PC-3 (cell line): ENCODE data around the gene CSRP1. TPM values are rescaled to one million over a fixed set of nuclear protein-coding genes. Genes with fewer than 3 reads are reported as not detected.

Experiments
- ATAC-seq: fragments of 200-7000 bp; cut with Tn5 transposase; 2 replicates; pipeline ENCODE4 v1.9.1; 2020; ENCODE audit warnings: mild to moderate bottlenecking, moderate library complexity
- BruUV-seq: library from RNA; stranded (reverse); fragments of 400-500 nt; replicated peaks from 2 replicates; lab custom pipeline; 2021; lab: Mats Ljungman, UMichigan
- CTCF ChIA-PET: fragments of 300-600 bp; sonication (Branson Sonifier 250); formaldehyde crosslinking; loops from one replicate; lab custom pipeline; 2022; ENCODE audit warnings: antibody characterized with exemption; lab: Charles Lee
- POLR2A ChIA-PET: fragments of 300-600 bp; sonication (Branson Sonifier 250); formaldehyde crosslinking; loops from one replicate; lab custom pipeline; 2022; ENCODE audit warnings: antibody characterized with exemption; ENCODE audit not compliant: unreplicated experiment; lab: Charles Lee
- DNase-seq: peaks from one replicate; pipeline ENCODE4 v3.0.0-alpha.2; 2015
- H2AFZ ChIP-seq: fragments of 300-600 bp; sonication (generic); 2 replicates; pipeline ENCODE4 v1.6.0; 2016; ENCODE audit warnings: antibody characterized with exemption, low read length
- H3F3A ChIP-seq: fragments of 300-600 bp; sonication (generic); one replicate; pipeline ENCODE4 v1.6.0; 2017; ENCODE audit warnings: antibody characterized with exemption, low read length, control low read depth, mild to moderate bottlenecking; ENCODE audit not compliant: unreplicated experiment
- H3K27ac ChIP-seq: fragments of 300-600 bp; sonication (generic); 2 replicates; pipeline ENCODE4 v1.5.1; 2016; ENCODE audit warnings: mild to moderate bottlenecking, low read length
- H3K27me3 ChIP-seq: fragments of 300-600 bp; sonication (generic); 2 replicates; pipeline ENCODE4 v1.6.1; 2016; ENCODE audit warnings: low read length, mixed read lengths
- H3K36me3 ChIP-seq: fragments of 300-600 bp; sonication (generic); 2 replicates; pipeline ENCODE4 v1.6.1; 2016; ENCODE audit warnings: low read depth, mixed run types, low read length, mixed read lengths
- H3K4me1 ChIP-seq: fragments of 300-600 bp; sonication (generic); 2 replicates; pipeline ENCODE4 v1.5.1; 2016; ENCODE audit warnings: low read length; ENCODE audit not compliant: insufficient read depth
- H3K4me2 ChIP-seq: fragments of 300-600 bp; sonication (generic); 2 replicates; pipeline ENCODE4 v1.6.0; 2016; ENCODE audit warnings: low read length
- H3K4me3 ChIP-seq: fragments of 300-600 bp; sonication (generic); 2 replicates; pipeline ENCODE4 v1.5.1; 2016; ENCODE audit warnings: mild to moderate bottlenecking, low read length, mixed read lengths
- H3K79me2 ChIP-seq: fragments of 300-600 bp; sonication (generic); 2 replicates; pipeline ENCODE4 v1.6.1; 2017; ENCODE audit warnings: low read length, mixed read lengths
- H3K9ac ChIP-seq: fragments of 300-600 bp; sonication (generic); 2 replicates; pipeline ENCODE4 v1.6.0; 2016; ENCODE audit warnings: mild to moderate bottlenecking, low read length
- H3K9me2 ChIP-seq: fragments of 300-600 bp; sonication (generic); replicated peaks from 2 replicates; pipeline ENCODE4 v1.6.1; 2016; ENCODE audit warnings: mixed run types, low read length, mixed read lengths
- H3K9me3 ChIP-seq: fragments of 300-600 bp; sonication (generic); 2 replicates; pipeline ENCODE4 v1.6.1; 2016; ENCODE audit warnings: low read length, mixed read lengths
- H4K20me1 ChIP-seq: fragments of 300-600 bp; sonication (generic); 2 replicates; pipeline ENCODE4 v1.6.1; 2016; ENCODE audit warnings: low read length, mixed read lengths
- CTCF ChIP-seq: fragments of 300-600 bp; sonication (generic); conservative IDR thresholded peaks from 2 replicates; pipeline ENCODE4 v1.5.1; 2017; ENCODE audit warnings: antibody characterized with exemption, low read depth, mild to moderate bottlenecking, low read length
- EZH2 ChIP-seq: fragments of 300-600 bp; sonication (generic); IDR thresholded peaks from one replicate; pipeline ENCODE4 v1.6.1; 2017; ENCODE audit warnings: antibody characterized with exemption, mild to moderate bottlenecking, low read length; ENCODE audit not compliant: unreplicated experiment
- EZH2phosphoT487 ChIP-seq: fragments of 300-600 bp; sonication (generic); IDR thresholded peaks from 2 replicates; pipeline ENCODE4 v1.6.1; 2018; ENCODE audit warnings: mild to moderate bottlenecking, antibody characterized with exemption, low read length, borderline replicate concordance
- intact Hi-C: fragments of 100-400 bp; cut with micrococcal nuclease; formaldehyde crosslinking; loops from 2 replicates; pipeline ENCODE4 v1.9.0; 2023
- total RNA-seq: library from RNA; depleted of rRNA; stranded (reverse); fragments of >200 nt; gene quantifications from 2 replicates; pipeline ENCODE4 v1.2.3, GENCODE V29; 2014

Gene CSRP1
- total RNA-seq, 1 experiment from 2014 or later = 147 TPM

- intact Hi-C loops = no loop called here
- no peak for ATAC-seq
- Histone ChIP-seq H3K36me3 (no peaks in the 10 kb centered on the region), H3K4me3 (no peak overlapping the region), H3F3A (no peaks in the 10 kb centered on the region), H3K4me2 (no peak overlapping the region), H3K9ac (no peak overlapping the region), H3K27me3 (no peaks in the 10 kb centered on the region), H3K79me2 (no peaks in the 10 kb centered on the region), H3K27ac (no peak overlapping the region), H2AFZ (no peak overlapping the region), H3K9me2 (no peaks in the 10 kb centered on the region), H4K20me1 (no peaks in the 10 kb centered on the region), H3K9me3 (no peaks in the 10 kb centered on the region), H3K4me1 (no peaks in the 10 kb centered on the region; the same call in 1 of the 2 replicates)
- no peak for TF ChIP-seq EZH2
- no peak for TF ChIP-seq EZH2phosphoT487
- no peak for TF ChIP-seq CTCF
- no peak for DNase-seq
- ChIA-PET POLR2A (interaction anchor here (0.6 kb wide), 1 partner anchor 178 kb away, joined by 4 read pairs; no protein-coding TSS in a partner anchor), CTCF (no interaction called here)
- no TSS peak for BruUV-seq
These were observed 37.8 kb upstream of the CSRP1 start for GRCh38 chr1:201544710-201545109.

GRCh38 chr1:201543871-201544642 lies 37.1 kb upstream of the CSRP1 start:
- Histone ChIP-seq H3K9me2 (no peaks in the 10 kb centered on the region), H3F3A (no peaks in the 10 kb centered on the region), H3K4me1 (no peaks in the 10 kb centered on the region; the same call in 1 of the 2 replicates), H3K36me3 (no peaks in the 10 kb centered on the region), H4K20me1 (no peaks in the 10 kb centered on the region), H3K27me3 (no peaks in the 10 kb centered on the region), H3K79me2 (no peaks in the 10 kb centered on the region), H3K27ac (no peak overlapping the region), H3K9me3 (no peaks in the 10 kb centered on the region), H3K4me3 (no peak overlapping the region), H3K9ac (no peak overlapping the region), H3K4me2 (no peak overlapping the region), H2AFZ (no peak overlapping the region)
- intact Hi-C loops = no loop called here
- DNase-seq (no peak), ATAC-seq (no peak)
- ChIA-PET CTCF (no interaction called here), POLR2A (interaction anchor here (0.6 kb wide), 1 partner anchor 178 kb away, joined by 4 read pairs; no protein-coding TSS in a partner anchor)
- no TSS peak for BruUV-seq
- TF ChIP-seq CTCF (no peak), EZH2phosphoT487 (no peak), EZH2 (no peak)
